Caco-2 (cell line): Measurements from ENCODE around the gene DAND5. TPM values are rescaled to one million over a fixed set of nuclear protein-coding genes. Genes with fewer than 3 reads are reported as not detected.
"Not testable (repeated sequence)": the region's sequence is repeated elsewhere in the genome, so short reads cannot be mapped to it uniquely, and the experiment has no call there.

Experiments used
- BruUV-seq: library from RNA; stranded (reverse); fragments of 400-500 nt; replicated peaks from 2 replicates; lab custom pipeline; 2021; lab: Mats Ljungman, UMichigan
- CTCF ChIA-PET: fragments of 300-600 bp; sonication (Branson Sonifier 250); formaldehyde crosslinking; loops from one replicate; lab custom pipeline; 2022; ENCODE audit warnings: antibody characterized with exemption; lab: Charles Lee
- POLR2A ChIA-PET: fragments of 300-600 bp; sonication (Branson Sonifier 250); formaldehyde crosslinking; loops from one replicate; lab custom pipeline; 2022; ENCODE audit warnings: antibody characterized with exemption; lab: Charles Lee
- DNase-seq, 2 experiments: peaks; one replicate each; pipeline versions ENCODE4 v3.0.0 to v3.0.0-alpha.2; 2020 to 2022
- H3K27me3 ChIP-seq: replicated peaks from 2 replicates; pipeline ENCODE4 v1.6.0; 2011; ENCODE audit warnings: low read length; ENCODE audit not compliant: control insufficient read depth, insufficient read depth
- H3K36me3 ChIP-seq: 2 replicates; pipeline ENCODE4 v1.5.1; 2011; ENCODE audit warnings: low read length; ENCODE audit not compliant: control insufficient read depth, insufficient read depth
- H3K4me1 ChIP-seq: fragments of 250-450 bp; sonication (Bioruptor Pico); 2 replicates; pipeline ENCODE4 v1.5.1; 2020; ENCODE audit warnings: mild to moderate bottlenecking
- H3K4me3 ChIP-seq: 2 replicates; pipeline ENCODE4 v1.5.1; 2011; ENCODE audit warnings: low read depth, mild to moderate bottlenecking, control low read depth, low read length
- H3K9me3 ChIP-seq: fragments of 250-450 bp; sonication (Bioruptor Pico); 2 replicates; pipeline ENCODE4 v1.5.1; 2020; ENCODE audit warnings: mild to moderate bottlenecking, moderate library complexity
- H3K27ac Mint-ChIP-seq: one replicate; pipeline ENCODE4 v1.8.0; 2022; ENCODE audit warnings: mixed read lengths; ENCODE audit not compliant: unreplicated experiment
- H3K27me3 Mint-ChIP-seq: one replicate; pipeline ENCODE4 v1.8.0; 2022; ENCODE audit warnings: mixed read lengths; ENCODE audit not compliant: insufficient read depth, unreplicated experiment
- H3K36me3 Mint-ChIP-seq: one replicate; pipeline ENCODE4 v1.8.0; 2022; ENCODE audit warnings: mild to moderate bottlenecking, mixed read lengths; ENCODE audit not compliant: insufficient read depth, unreplicated experiment
- H3K4me1 Mint-ChIP-seq: one replicate; pipeline ENCODE4 v1.8.0; 2022; ENCODE audit warnings: low read depth, mixed read lengths; ENCODE audit not compliant: unreplicated experiment
- H3K4me3 Mint-ChIP-seq: one replicate; pipeline ENCODE4 v1.8.0; 2022; ENCODE audit warnings: mild to moderate bottlenecking, moderate library complexity, mixed read lengths; ENCODE audit not compliant: unreplicated experiment
- H3K9me3 Mint-ChIP-seq: one replicate; pipeline ENCODE4 v1.8.0; 2022; ENCODE audit warnings: mixed read lengths; ENCODE audit not compliant: unreplicated experiment
- intact Hi-C: fragments of 100-400 bp; cut with micrococcal nuclease; formaldehyde crosslinking; loops from one replicate; pipeline ENCODE4 v1.10.0; 2022; ENCODE audit not compliant: unreplicated experiment
- total RNA-seq: library from RNA; stranded (reverse); gene quantifications from 2 replicates; pipeline ENCODE4 v1.2.3, GENCODE V29; 2022
- TF ChIP-seq, protein P1 (sequence below), 2 experiments: fragments of 200-600 bp in 1 of 2; IDR thresholded peaks; 1 replicate in 1 of 2; 2 replicates in 1 of 2; pipeline versions ENCODE4 v1.5.1 to v1.8.0; 2011 to 2022; ENCODE audit warnings: antibody characterized with exemption in 1 of 2, control low read depth in 1 of 2, inconsistent platforms in 1 of 2, low read depth in 1 of 2, low read length in 1 of 2, mild to moderate bottlenecking in 1 of 2, moderate library complexity in 1 of 2; ENCODE audit not compliant: insufficient read depth in 1 of 2, severe bottlenecking in 1 of 2, unreplicated experiment in 1 of 2

Gene DAND5
- total RNA-seq, 1 experiment from 2014 or later = not detected

GRCh38 chr19:12953138-12953798 lies 16.1 kb upstream of the DAND5 start:
- H3K9me3 Mint-ChIP-seq = no peaks in the 10 kb centered on the region
- no peaks in the 10 kb centered on the region for H3K9me3 ChIP-seq
- ChIA-PET POLR2A (no interaction called here), CTCF (interaction anchor here (0.5 kb wide), 1 partner anchor 27 kb away, joined by 3 read pairs; no protein-coding TSS in a partner anchor)
- H3K4me3 Mint-ChIP-seq = no peak overlapping the region
- H3K4me3 ChIP-seq = no peak overlapping the region
- BruUV-seq = TSS peak; percentile 86
- intact Hi-C loops = no loop called here
- peaks cover 13% of the 10 kb centered on the region for H3K4me1 Mint-ChIP-seq
- H3K36me3 ChIP-seq = peaks cover 4% of the 10 kb centered on the region
- TF ChIP-seq, protein P1, sequence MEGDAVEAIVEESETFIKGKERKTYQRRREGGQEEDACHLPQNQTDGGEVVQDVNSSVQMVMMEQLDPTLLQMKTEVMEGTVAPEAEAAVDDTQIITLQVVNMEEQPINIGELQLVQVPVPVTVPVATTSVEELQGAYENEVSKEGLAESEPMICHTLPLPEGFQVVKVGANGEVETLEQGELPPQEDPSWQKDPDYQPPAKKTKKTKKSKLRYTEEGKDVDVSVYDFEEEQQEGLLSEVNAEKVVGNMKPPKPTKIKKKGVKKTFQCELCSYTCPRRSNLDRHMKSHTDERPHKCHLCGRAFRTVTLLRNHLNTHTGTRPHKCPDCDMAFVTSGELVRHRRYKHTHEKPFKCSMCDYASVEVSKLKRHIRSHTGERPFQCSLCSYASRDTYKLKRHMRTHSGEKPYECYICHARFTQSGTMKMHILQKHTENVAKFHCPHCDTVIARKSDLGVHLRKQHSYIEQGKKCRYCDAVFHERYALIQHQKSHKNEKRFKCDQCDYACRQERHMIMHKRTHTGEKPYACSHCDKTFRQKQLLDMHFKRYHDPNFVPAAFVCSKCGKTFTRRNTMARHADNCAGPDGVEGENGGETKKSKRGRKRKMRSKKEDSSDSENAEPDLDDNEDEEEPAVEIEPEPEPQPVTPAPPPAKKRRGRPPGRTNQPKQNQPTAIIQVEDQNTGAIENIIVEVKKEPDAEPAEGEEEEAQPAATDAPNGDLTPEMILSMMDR (IDR thresholded peaks at IDR 0.05; ENCODE audit: insufficient read depth in 1 of 2, low read depth in 1 of 2, low read length in 1 of 2, severe bottlenecking in 1 of 2, unreplicated experiment in 1 of 2) = no peak
- no peak for DNase-seq
- H3K27me3 ChIP-seq = no peaks in the 10 kb centered on the region
- no peak overlapping the region for H3K27ac Mint-ChIP-seq
- no peaks in the 10 kb centered on the region for H3K27me3 Mint-ChIP-seq
- H3K36me3 Mint-ChIP-seq = peaks cover 89% of the 10 kb centered on the region
- peaks cover 9% of the 10 kb centered on the region; the same call in 1 of the 2 replicates for H3K4me1 ChIP-seq

DNA sequence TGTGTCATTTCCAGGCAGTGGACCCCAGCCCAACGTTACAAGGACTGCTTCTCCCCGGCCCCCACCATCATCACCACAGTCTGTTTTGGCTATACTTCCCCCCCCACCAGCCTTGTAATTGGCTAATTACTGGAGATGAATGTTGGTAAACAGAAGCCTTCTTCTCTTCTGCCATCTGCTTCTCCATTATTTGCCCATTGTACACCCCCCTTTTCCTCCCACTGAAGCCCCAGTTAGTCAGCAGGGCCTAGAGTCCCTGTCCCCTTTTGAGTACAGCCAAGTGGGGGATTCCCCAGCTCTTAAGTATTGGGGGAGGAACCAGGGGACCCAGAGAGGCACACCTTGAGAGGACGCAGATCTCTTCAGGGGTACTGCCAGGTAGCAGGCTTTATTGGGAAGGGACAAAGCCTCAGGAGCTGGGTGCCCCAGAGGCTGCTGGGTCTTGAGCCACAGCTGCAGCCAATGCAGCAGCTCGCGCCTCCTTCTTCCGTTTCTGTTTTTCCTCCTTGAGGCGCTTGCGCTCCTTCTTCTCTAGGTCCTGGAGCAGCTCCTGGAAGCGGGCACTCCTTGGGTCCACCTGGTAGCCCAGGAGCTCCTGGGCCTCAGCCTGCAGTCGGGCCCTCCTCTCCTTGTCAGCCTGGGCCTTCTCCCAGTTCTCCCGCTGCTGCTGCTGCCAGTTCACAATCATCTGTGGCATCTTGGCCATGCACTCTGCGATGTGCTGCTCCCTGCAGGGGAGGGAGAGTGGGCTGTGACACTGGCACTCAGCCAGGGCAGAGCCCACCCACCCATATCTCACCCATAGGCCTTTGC lies 15.4 kb upstream of the DAND5 start:
- TF ChIP-seq, protein P1 (IDR thresholded peaks at IDR 0.05; ENCODE audit: insufficient read depth in 1 of 2, low read depth in 1 of 2, low read length in 1 of 2, severe bottlenecking in 1 of 2, unreplicated experiment in 1 of 2) = no peak
- Mint-ChIP-seq H3K36me3 (peaks cover 82% of the 10 kb centered on the region), H3K4me3 (no peak overlapping the region), H3K4me1 (peaks cover 13% of the 10 kb centered on the region), H3K27ac (peak overlapping the region; percentile 77), H3K9me3 (no peaks in the 10 kb centered on the region), H3K27me3 (no peaks in the 10 kb centered on the region)
- no peak overlapping the region for H3K4me3 ChIP-seq
- ChIA-PET CTCF (interaction anchor here (0.8 kb wide), 1 partner anchor 11 kb away, joined by 3 read pairs; no protein-coding TSS in a partner anchor), POLR2A (no interaction called here)
- intact Hi-C loops = no loop called here
- no peaks in the 10 kb centered on the region for H3K9me3 ChIP-seq
- BruUV-seq = no TSS peak
- peaks cover 4% of the 10 kb centered on the region for H3K36me3 ChIP-seq
- H3K4me1 ChIP-seq = peaks cover 9% of the 10 kb centered on the region; the same call in 1 of the 2 replicates
- no peaks in the 10 kb centered on the region for H3K27me3 ChIP-seq
- DNase-seq = no peak

GRCh38 chr19:12954612-12954962 lies 14.8 kb upstream of the DAND5 start:
- no peaks in the 10 kb centered on the region for H3K9me3 Mint-ChIP-seq
- BruUV-seq = no TSS peak

DNA sequence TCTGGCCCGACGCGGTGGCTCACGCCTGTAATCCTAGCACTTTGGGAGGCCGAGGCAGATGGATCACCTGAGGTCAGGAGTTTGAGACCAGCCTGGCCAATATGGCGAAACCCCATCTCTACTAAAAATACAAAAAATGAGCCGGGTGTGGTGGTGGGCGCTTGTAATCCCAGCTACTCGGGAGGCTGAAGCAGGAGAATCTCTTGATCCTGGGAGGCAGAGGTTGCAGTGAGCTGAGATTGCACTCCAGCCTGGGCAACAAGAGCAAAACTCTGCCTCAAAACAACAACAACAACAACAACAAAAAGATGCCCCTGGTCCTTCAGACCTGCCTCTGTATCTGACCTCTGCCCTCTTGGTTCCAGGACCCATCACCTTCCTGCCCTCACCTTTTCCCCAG lies 13.8 kb upstream of the DAND5 start:
- POLR2A ChIA-PET, H3K4me3 ChIP-seq, H3K9me3 ChIP-seq, H3K36me3 ChIP-seq, H3K27me3 ChIP-seq, DNase-seq, H3K9me3 Mint-ChIP-seq, H3K4me1 Mint-ChIP-seq, intact Hi-C loops, H3K4me1 ChIP-seq, BruUV-seq, H3K27me3 Mint-ChIP-seq: not testable (repeated sequence)
- H3K36me3 Mint-ChIP-seq = peaks cover 66% of the 10 kb centered on the region
- H3K4me3 Mint-ChIP-seq = peak overlapping the region; percentile 74
- peak overlapping the region; percentile 85 for H3K27ac Mint-ChIP-seq
- CTCF ChIA-PET = interaction anchor here (2.2 kb wide), 1 partner anchor 10 kb away, joined by 8 read pairs; no protein-coding TSS in a partner anchor

More at GRCh38 chr19:12954612-12954962, 14.8 kb upstream of the DAND5 start:
- peaks cover 13% of the 10 kb centered on the region for H3K4me1 Mint-ChIP-seq
- peak overlapping the region; percentile 77 for H3K27ac Mint-ChIP-seq
- H3K4me3 Mint-ChIP-seq = no peak overlapping the region
- intact Hi-C loops = no loop called here
- H3K27me3 ChIP-seq = no peaks in the 10 kb centered on the region
- H3K9me3 ChIP-seq = no peaks in the 10 kb centered on the region
- no peak overlapping the region for H3K4me3 ChIP-seq
- TF ChIP-seq, protein P1 (IDR thresholded peaks at IDR 0.05; ENCODE audit: insufficient read depth in 1 of 2, low read depth in 1 of 2, low read length in 1 of 2, severe bottlenecking in 1 of 2, unreplicated experiment in 1 of 2) = no peak
- CTCF ChIA-PET = interaction anchor here (0.8 kb wide), 1 partner anchor 11 kb away, joined by 3 read pairs; no protein-coding TSS in a partner anchor
- POLR2A ChIA-PET = no interaction called here
- no peak for DNase-seq
- peaks cover 9% of the 10 kb centered on the region; the same call in 1 of the 2 replicates for H3K4me1 ChIP-seq
- H3K36me3 ChIP-seq = peaks cover 4% of the 10 kb centered on the region
- peaks cover 76% of the 10 kb centered on the region for H3K36me3 Mint-ChIP-seq
- no peaks in the 10 kb centered on the region for H3K27me3 Mint-ChIP-seq
